GM12874 (cell line): ENCODE measurements around the gene MMD.

Experiments used
- CTCF ChIP-seq: IDR thresholded peaks from 2 replicates; pipeline ENCODE4 v1.5.1; 2011; ENCODE audit warnings: low read depth, mild to moderate bottlenecking, control low read depth, low read length, moderate library complexity; ENCODE audit not compliant: insufficient read depth

Gene MMD

DNA sequence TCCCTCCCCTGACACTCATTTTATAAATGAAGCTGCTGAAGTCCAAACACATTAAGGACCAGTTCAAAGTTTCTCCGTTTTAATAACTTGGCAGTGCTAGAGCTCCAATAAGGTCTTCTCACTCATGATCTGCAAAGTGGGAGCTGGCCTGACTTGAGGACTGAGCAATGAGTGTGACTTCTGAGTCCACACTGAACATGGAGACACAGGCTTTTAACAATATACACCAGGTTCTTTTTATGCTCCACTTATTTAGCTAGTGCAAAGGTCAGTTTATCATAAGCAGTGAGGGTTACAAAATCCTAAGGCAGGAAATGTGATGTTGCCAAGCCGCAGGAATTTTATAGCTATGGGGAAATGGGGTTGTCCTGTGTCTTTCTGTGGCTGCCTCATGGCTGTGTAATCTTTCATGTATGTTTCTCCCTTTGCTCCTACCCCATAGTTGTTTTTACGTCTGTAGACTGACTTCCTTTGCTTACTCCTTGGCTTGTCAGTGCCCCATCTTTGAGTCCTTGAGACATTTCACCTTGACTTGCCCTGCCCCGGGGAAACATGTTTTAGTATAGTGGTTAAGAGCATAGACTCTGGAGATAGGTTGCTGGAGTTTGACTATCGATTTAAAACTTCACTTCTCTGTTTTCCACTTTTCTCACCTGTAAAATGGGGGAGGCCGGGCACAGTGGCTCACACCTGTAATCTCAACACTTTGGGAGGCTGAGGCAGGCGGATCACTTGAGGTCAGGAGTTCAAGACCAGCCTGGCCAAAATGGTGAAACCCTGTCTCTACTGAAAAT lies 12.2 kb upstream of the MMD start:
- TF ChIP-seq CTCF = no peak

GRCh38 chr17:55433029-55433628 lies 11.5 kb upstream of the MMD start:
- TF ChIP-seq CTCF = no peak

GRCh38 chr17:55432358-55433028 lies 10.9 kb upstream of the MMD start:
- TF ChIP-seq CTCF = no peak

GRCh38 chr17:55430541-55431288 lies 9.1 kb upstream of the MMD start:
- TF ChIP-seq CTCF = no peak

DNA sequence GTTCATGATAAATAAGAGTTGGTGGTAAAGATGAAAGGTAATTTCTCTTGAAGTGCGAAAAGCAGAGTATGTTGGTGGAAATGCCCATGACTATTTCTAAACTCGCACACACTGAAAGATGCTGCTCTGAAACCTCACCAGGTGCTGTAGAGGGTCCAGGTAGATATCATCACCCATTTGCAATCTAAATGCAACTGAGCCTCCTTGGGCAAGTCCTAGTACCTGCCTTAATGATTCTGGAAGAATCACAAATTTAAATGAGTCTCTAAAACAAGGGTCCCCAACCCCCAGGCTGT lies 5.9 kb upstream of the MMD start:
- no peak for TF ChIP-seq CTCF

- no peak for TF ChIP-seq CTCF
Measured at GRCh38 chr17:55426851-55427586, 5.4 kb upstream of the MMD start.
